HG03558 (cell line): ENCODE measurements around the gene ATP5F1B.

ENCODE experiments used
- ATAC-seq: cut with Tn5 transposase; IDR thresholded peaks from one replicate; pipeline ENCODE4 v1.9.1; 2021; ENCODE audit warnings: moderate number of reproducible peaks; ENCODE audit not compliant: unreplicated experiment; ENCODE audit errors: extremely low read depth

ATP5F1B gene

GRCh38 chr12:56628671-56629458 is 16.9 kb downstream of the ATP5F1B start:
- no peak for ATAC-seq

DNA sequence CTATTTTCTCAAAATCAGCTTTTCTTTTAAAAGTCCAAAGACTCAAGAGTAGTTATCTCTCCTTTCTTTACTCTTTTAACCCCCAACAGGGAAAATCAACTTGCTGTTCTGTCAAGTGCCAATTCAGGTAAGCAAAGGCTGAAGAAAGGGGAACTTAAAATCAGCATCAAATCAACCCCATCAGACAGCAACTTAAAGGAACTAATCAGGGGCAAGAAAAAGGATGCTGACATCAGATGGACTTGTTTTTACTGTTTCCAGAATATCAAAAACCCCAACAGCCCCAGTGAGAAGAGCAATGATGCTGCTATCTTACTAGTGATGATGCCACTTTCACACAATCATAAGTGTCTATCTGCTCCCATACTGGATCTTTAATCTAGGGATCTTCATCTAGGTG is 19.1 kb downstream of the ATP5F1B start:
- no peak for ATAC-seq

DNA sequence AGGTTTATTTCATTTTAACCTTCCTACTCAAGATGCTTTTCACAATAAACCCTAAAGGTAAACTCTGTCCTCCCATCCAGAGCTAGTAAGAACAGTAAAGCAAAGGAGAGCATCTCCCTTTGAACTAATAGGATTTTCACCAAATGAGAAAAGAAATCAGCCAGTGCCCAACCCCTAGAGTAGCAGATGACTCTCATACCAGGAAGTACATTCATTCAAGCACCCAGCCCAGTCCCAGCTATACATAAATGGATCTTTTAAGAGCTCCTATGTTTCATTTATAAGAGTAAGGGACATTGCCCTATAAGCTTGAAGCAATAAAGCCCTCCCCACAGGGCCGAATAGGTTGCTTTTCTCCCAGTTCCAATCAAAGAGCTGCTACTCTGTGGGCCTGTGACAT is 23.2 kb downstream of the ATP5F1B start:
- no peak for ATAC-seq

GRCh38 chr12:56616925-56617324 is 28.9 kb downstream of the ATP5F1B start:
- ATAC-seq = no peak

- ATAC-seq = no peak
Observed at GRCh38 chr12:56616244-56616643, 29.5 kb downstream of the ATP5F1B start.

DNA sequence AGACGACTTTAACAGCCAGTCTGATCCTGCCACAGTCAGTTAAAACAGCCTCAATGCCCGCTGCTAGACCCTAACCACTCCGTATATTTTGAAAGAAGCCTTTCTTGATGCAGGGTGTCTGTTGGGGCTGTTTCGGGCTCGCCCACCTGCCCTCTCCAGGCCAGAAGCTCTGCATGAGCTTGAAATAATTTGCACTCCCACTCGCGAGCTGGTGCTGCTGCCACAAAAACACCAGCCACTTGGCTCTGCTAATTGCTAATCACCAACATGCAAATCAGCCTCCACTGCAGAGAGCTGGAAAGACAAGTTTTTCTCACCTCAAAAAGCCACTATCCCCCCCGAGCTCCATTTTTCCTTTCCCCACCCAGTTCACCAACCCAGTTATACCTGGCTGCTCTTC is 31.2 kb downstream of the ATP5F1B start:
- no peak for ATAC-seq

DNA sequence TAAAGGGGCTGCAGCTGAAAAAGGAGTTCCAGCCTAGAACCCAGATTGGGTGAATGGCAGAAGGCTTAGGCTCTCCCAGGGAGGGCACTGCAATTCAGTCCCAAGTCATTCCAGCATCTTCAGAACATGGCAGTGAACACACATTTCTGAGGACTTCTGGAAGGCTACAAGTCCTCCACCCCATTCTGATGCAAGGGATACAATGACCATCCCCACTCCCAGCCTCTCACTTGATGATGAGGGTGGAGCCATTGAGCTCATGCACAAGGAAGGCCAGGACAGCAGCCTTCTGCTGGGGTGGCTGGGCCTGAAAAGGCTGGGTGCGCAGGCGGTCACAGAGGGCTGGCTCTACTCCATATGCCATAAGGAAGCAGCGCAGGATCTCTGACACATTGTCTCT is 41.4 kb downstream of the ATP5F1B start:
- ATAC-seq = no peak

GRCh38 chr12:56602239-56602638 is 43.5 kb downstream of the ATP5F1B start:
- ATAC-seq = no peak

GRCh38 chr12:56601503-56601902 is 44.3 kb downstream of the ATP5F1B start:
- no peak for ATAC-seq

- ATAC-seq = no peak
Observed at GRCh38 chr12:56600753-56601152, 45.0 kb downstream of the ATP5F1B start.

DNA sequence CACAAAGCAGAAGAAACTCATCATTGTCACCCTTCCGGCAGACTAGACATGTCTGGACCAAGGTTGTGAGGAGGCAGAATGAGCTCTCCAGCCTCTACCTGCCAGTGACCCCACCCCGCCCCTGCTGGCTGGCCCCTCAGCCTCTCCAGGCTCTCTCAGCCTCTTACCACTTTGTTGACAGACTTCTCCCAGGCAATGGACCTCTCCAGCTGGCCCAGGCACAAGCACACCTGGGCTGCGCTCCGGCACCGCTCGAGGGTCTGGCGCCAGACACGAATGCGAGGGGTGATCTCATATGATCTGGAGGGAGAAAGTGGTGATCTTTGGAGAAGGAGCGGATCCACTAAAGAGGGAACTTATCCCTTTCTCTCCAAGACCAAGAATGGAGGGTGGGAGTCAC is 46.0 kb downstream of the ATP5F1B start:
- ATAC-seq = no peak

GRCh38 chr12:56599041-56599440 is 46.7 kb downstream of the ATP5F1B start:
- ATAC-seq = no peak

GRCh38 chr12:56596815-56597214 is 49.0 kb downstream of the ATP5F1B start:
- ATAC-seq = no peak

- no peak for ATAC-seq
Observed at GRCh38 chr12:56593909-56594621, 51.7 kb downstream of the ATP5F1B start.

DNA sequence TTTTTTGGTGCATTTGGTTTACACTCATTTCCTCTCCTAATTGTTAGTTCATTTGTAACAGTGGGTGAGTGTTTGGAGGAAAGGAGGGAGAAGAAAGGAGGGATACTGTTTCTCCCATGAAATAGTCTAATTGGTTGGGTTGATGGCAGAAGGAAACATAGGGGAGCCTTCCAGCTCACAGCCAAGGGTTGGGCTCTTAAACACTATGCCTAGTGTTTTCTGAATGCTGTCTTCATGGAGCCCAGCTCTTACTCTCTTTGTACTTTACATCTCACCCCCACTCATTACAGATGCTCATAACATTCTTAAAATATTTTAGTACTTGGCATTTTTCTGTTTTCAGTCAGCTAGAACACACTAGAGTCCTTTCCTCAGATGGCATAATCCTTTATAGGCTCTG is 53.8 kb downstream of the ATP5F1B start:
- ATAC-seq = no peak

DNA sequence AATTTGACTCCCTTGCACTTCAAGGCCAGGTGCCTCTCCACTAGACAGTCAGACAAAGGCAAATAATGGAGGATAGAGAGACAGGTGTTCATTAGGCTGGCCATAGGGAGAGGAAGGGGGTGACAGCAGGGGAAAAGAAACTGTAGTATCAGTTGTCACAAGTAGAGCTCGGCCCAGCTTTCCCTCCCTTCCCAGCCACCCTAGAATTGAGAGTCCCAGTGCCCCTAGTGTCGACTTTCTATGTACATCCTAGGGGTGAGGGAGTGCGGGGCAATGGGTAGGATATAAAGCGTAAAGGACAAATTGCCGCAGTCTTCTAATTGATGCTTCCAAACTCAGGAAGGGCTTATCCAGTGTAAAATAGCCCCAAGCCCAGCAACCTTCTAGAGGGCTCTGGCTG is 54.7 kb downstream of the ATP5F1B start:
- no peak for ATAC-seq

DNA sequence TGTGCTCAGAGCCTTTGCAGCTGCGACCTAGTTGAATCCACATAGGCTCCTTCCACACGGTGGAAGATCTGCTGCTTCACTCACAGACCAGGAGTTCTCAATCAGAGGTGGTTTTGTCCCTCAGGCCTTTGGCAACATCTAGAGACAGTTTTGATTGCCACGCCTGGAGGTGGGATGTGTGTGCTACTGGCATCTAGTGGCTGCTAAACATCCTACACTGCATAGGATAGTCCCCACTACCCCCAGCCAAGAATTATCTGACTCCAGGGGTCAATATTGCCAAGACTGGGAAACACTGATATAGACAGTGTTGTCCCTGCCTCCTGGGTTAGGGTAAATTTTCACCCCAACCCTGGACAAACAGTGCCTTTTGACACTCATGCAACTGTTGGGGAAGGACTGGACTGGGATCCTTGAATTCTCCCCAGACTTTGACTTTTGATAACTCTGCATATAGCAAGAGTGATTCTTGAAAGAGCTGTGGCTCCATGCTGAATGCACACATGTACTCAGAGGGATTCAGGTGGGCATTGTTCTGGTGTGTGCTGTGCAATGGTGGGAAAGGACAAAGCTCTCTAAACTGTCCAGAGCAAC is 55.5 kb downstream of the ATP5F1B start:
- no peak for ATAC-seq

DNA sequence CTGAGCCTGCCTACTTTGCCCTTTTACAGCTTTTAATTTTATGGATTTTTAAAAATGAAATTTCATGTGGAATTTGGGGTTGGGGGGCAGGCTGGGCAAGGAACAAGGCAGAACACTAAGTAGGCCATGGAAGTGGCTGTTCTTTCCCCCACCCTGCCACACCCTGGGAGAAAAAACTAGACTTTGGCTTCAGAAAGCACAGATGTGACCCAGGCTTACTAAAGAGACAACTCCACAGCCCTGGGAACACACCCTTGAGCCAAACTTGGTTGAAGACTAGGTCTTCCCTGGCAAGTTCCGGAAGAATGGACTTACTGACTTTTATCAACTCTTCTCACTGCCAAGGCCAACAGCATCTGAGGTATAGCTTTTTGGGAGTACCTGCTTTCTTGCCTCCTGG is 56.0 kb downstream of the ATP5F1B start:
- ATAC-seq = no peak
